DND-41 (cell line): Measurements from ENCODE around the gene TPI1.

ENCODE experiments used
- ATAC-seq: fragments of 200-7000 bp; cut with Tn5 transposase; 3 replicates; pipeline ENCODE4 v1.9.1; 2021; ENCODE audit warnings: low read depth; ENCODE audit not compliant: insufficient read depth
- DNase-seq: peaks from one replicate; pipeline ENCODE4 v3.0.0-alpha.2; 2020
- H2AFZ ChIP-seq: 2 replicates; pipeline ENCODE4 v1.6.0; 2012; ENCODE audit warnings: low read depth, low read length
- H3K27ac ChIP-seq: 2 replicates; pipeline ENCODE4 v1.5.1; 2012; ENCODE audit warnings: low read length, inconsistent platforms
- H3K27me3 ChIP-seq: fragments of 200-600 bp; sonication (generic); 2 replicates; pipeline ENCODE4 v1.6.0; 2012; ENCODE audit warnings: low read length, mild to moderate bottlenecking, inconsistent platforms; ENCODE audit not compliant: insufficient read depth, poor library complexity
- H3K36me3 ChIP-seq: 2 replicates; pipeline ENCODE4 v1.5.1; 2012; ENCODE audit warnings: low read length, inconsistent platforms; ENCODE audit not compliant: insufficient read depth
- H3K4me1 ChIP-seq: 2 replicates; pipeline ENCODE4 v1.5.1; 2012; ENCODE audit warnings: mild to moderate bottlenecking, low read length; ENCODE audit not compliant: insufficient read depth
- H3K4me2 ChIP-seq: 2 replicates; pipeline ENCODE4 v1.6.0; 2012; ENCODE audit warnings: mild to moderate bottlenecking, moderate library complexity, low read length, inconsistent platforms; ENCODE audit not compliant: insufficient read depth
- H3K4me3 ChIP-seq, 2 experiments: fragments of 200-600 bp in 1 of 2; shearing (Covaris generic) in 1 of 2; 2 replicates each; pipeline ENCODE4 v1.5.1; 2012 to 2016; ENCODE audit warnings: inconsistent platforms in 2 of 2, low read length in 2 of 2, mild to moderate bottlenecking in 2 of 2, low read depth in 1 of 2, moderate library complexity in 1 of 2
- H3K79me2 ChIP-seq: 2 replicates; pipeline ENCODE4 v1.6.0; 2012; ENCODE audit warnings: low read length, inconsistent platforms; ENCODE audit not compliant: insufficient read depth
- H3K9ac ChIP-seq: 2 replicates; pipeline ENCODE4 v1.6.0; 2012; ENCODE audit warnings: low read depth, mild to moderate bottlenecking, inconsistent platforms, low read length, moderate library complexity
- H3K9me3 ChIP-seq: 2 replicates; pipeline ENCODE4 v1.5.1; 2012; ENCODE audit warnings: low read length, moderate library complexity, mild to moderate bottlenecking, inconsistent platforms; ENCODE audit not compliant: insufficient read depth, severe bottlenecking
- H4K20me1 ChIP-seq: 2 replicates; pipeline ENCODE4 v1.6.0; 2012; ENCODE audit warnings: low read length; ENCODE audit not compliant: insufficient read depth
- EZH2 ChIP-seq: IDR thresholded peaks from 3 replicates; pipeline ENCODE4 v1.6.1; 2012; ENCODE audit warnings: borderline replicate concordance, low read depth, mild to moderate bottlenecking, moderate library complexity, low read length, inconsistent platforms; ENCODE audit not compliant: severe bottlenecking
- TF ChIP-seq, protein P1 (sequence below): IDR thresholded peaks from 2 replicates; pipeline ENCODE4 v1.5.1; 2012; ENCODE audit warnings: borderline replicate concordance, low read length, moderate library complexity, mild to moderate bottlenecking; ENCODE audit not compliant: poor library complexity, severe bottlenecking; ENCODE audit errors: extremely low read depth

TPI1 gene

DNA sequence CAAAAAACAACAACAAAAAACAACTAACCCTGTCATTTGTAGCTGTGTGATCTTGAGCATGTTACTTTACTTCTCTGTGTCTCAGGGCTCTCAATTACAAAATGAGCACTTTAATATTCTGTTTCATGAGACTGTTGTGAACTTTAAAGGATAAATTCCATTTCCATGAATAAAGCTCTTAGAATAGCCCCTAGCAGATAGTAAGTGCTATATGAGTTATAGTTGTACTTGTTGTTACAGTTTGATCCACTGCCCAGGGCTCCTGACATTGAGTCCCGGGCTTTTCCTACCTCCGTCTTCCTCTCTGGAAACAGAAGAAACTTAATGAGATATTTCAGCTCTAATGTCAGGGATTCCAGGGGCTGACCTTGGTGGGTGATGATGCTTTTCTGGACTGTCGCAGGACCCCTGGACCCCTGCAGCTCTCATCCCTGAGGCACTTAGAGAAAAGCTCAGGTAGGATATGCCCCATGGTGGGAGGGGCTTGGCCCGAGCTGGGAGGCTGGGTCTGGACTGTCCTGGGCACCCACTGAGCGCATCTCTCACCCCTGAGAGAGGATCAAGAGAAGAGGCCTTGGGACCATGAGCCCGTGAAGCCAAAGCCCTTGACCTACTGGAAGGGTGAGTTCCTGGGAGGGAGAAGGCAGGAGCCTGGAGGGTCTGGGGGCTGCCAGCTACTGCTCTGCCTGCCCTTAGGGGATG is 34.0 kb upstream of the TPI1 start:
- H3K4me3 ChIP-seq = no peak overlapping the region
- peaks cover 3% of the 10 kb centered on the region; the same call in 1 of the 2 replicates for H4K20me1 ChIP-seq
- no peaks in the 10 kb centered on the region for H3K9me3 ChIP-seq
- H3K27ac ChIP-seq = no peak overlapping the region
- TF ChIP-seq, protein P1, sequence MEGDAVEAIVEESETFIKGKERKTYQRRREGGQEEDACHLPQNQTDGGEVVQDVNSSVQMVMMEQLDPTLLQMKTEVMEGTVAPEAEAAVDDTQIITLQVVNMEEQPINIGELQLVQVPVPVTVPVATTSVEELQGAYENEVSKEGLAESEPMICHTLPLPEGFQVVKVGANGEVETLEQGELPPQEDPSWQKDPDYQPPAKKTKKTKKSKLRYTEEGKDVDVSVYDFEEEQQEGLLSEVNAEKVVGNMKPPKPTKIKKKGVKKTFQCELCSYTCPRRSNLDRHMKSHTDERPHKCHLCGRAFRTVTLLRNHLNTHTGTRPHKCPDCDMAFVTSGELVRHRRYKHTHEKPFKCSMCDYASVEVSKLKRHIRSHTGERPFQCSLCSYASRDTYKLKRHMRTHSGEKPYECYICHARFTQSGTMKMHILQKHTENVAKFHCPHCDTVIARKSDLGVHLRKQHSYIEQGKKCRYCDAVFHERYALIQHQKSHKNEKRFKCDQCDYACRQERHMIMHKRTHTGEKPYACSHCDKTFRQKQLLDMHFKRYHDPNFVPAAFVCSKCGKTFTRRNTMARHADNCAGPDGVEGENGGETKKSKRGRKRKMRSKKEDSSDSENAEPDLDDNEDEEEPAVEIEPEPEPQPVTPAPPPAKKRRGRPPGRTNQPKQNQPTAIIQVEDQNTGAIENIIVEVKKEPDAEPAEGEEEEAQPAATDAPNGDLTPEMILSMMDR = no peak
- no peak for TF ChIP-seq EZH2
- H3K9ac ChIP-seq = no peak overlapping the region
- H3K27me3 ChIP-seq = peaks cover 40% of the 10 kb centered on the region
- H3K4me2 ChIP-seq = no peak overlapping the region
- ATAC-seq (no peak), DNase-seq (no peak)
- peaks cover 10% of the 10 kb centered on the region for H3K4me1 ChIP-seq
- H3K79me2 ChIP-seq = no peaks in the 10 kb centered on the region
- H2AFZ ChIP-seq = no peak overlapping the region
- no peaks in the 10 kb centered on the region for H3K36me3 ChIP-seq

DNA sequence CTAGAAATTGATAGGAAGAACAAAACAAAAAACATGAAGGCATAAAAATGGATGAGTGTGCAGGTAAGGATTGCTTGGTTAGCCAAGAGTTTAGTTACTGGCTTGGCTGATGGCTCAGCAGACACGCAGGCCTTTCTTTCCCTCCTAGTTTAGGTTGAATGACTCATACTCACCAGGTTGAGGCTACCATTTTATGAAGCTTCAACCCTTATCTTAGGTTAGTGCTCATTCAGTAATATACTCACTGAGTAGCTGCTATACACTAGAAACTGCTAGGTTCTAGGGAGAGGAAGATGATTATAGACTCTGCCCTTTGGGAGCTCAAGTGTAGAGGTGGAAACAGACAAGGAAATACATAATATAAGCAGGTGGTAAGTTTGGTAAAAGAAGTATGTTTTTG is 33.1 kb upstream of the TPI1 start:
- Histone ChIP-seq H3K27me3 (peaks cover 35% of the 10 kb centered on the region), H4K20me1 (peaks cover 3% of the 10 kb centered on the region; the same call in 1 of the 2 replicates), H3K79me2 (no peaks in the 10 kb centered on the region), H3K4me3 (no peak overlapping the region), H3K9ac (no peak overlapping the region), H3K4me2 (no peak overlapping the region), H3K4me1 (peaks cover under 1% of the 10 kb centered on the region), H2AFZ (no peak overlapping the region), H3K36me3 (no peaks in the 10 kb centered on the region), H3K27ac (no peak overlapping the region), H3K9me3 (no peaks in the 10 kb centered on the region)
- ATAC-seq (no peak), DNase-seq (no peak)
- TF ChIP-seq, protein P1 = no peak
- TF ChIP-seq EZH2 = no peak

DNA sequence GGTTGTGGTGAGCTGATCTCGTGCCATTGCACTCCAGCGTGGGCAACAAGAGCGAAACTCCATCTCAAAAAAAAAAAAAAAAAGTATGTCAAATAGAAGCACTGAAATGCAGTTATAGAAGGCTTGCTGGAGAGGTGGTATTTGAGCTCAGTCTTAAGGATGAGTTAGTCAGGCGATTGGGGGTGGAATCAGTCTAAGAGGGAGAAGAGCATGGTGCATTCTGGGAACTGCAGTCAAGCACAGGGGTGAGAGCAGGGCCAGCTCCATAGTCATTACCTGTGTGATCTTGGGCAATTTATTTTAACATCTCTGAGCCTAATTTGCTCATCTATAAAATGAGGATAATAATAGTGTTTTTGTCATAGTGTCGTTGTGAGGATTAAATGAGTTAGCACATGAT is 32.5 kb upstream of the TPI1 start:
- peaks cover 29% of the 10 kb centered on the region for H3K27me3 ChIP-seq
- no peaks in the 10 kb centered on the region for H3K79me2 ChIP-seq
- H3K9me3 ChIP-seq = no peaks in the 10 kb centered on the region
- H3K4me3 ChIP-seq = no peak overlapping the region
- no peak overlapping the region for H3K27ac ChIP-seq
- ATAC-seq (no peak), DNase-seq (no peak)
- H3K36me3 ChIP-seq = no peaks in the 10 kb centered on the region
- no peak overlapping the region for H3K4me2 ChIP-seq
- no peak overlapping the region for H2AFZ ChIP-seq
- no peaks in the 10 kb centered on the region for H3K4me1 ChIP-seq
- no peak for TF ChIP-seq EZH2
- TF ChIP-seq, protein P1 = no peak
- no peaks in the 10 kb centered on the region; the same call in 1 of the 2 replicates for H4K20me1 ChIP-seq
- H3K9ac ChIP-seq = no peak overlapping the region

GRCh38 chr12:6836851-6837250 is 30.5 kb upstream of the TPI1 start:
- ATAC-seq (no peak), DNase-seq (no peak)
- peaks cover 9% of the 10 kb centered on the region for H3K27me3 ChIP-seq
- no peak overlapping the region for H3K4me2 ChIP-seq
- no peak for TF ChIP-seq EZH2
- TF ChIP-seq, protein P1 = no peak
- no peak overlapping the region for H3K27ac ChIP-seq
- H2AFZ ChIP-seq = no peak overlapping the region
- H3K4me1 ChIP-seq = no peaks in the 10 kb centered on the region
- no peaks in the 10 kb centered on the region for H3K79me2 ChIP-seq
- no peaks in the 10 kb centered on the region for H3K9me3 ChIP-seq
- no peaks in the 10 kb centered on the region for H3K36me3 ChIP-seq
- H3K9ac ChIP-seq = no peak overlapping the region
- no peaks in the 10 kb centered on the region for H4K20me1 ChIP-seq
- no peak overlapping the region for H3K4me3 ChIP-seq
